Neuronal stem cell (in vitro differentiated cells): Measurements from ENCODE around the gene SFRP2.

ENCODE experiments used
- DNase-seq: peaks from one replicate; pipeline ENCODE4 v3.0.0-alpha.2; 2013; ENCODE audit warnings: low spot score
- H2AFZ ChIP-seq: one replicate; pipeline ENCODE4 v1.6.1; 2013; ENCODE audit warnings: mild to moderate bottlenecking, low read length, inconsistent platforms
- H2AK5ac ChIP-seq: 2 replicates; pipeline ENCODE4 v1.6.1; 2013; ENCODE audit warnings: low read depth, mild to moderate bottlenecking, inconsistent platforms, low read length, moderate library complexity, mixed read lengths
- H2BK120ac ChIP-seq: 2 replicates; pipeline ENCODE4 v1.6.1; 2013; ENCODE audit warnings: low read depth, mild to moderate bottlenecking, inconsistent platforms, low read length, moderate library complexity, mixed read lengths
- H2BK12ac ChIP-seq: one replicate; pipeline ENCODE4 v1.6.1; 2013; ENCODE audit warnings: low read length, inconsistent platforms
- H2BK15ac ChIP-seq: 2 replicates; pipeline ENCODE4 v1.6.1; 2013; ENCODE audit warnings: mild to moderate bottlenecking, low read length, inconsistent platforms, mixed read lengths
- H2BK5ac ChIP-seq: one replicate; pipeline ENCODE4 v1.6.1; 2013; ENCODE audit warnings: inconsistent platforms, mild to moderate bottlenecking, low read length, moderate library complexity
- H3K14ac ChIP-seq: one replicate; pipeline ENCODE4 v1.6.1; 2013; ENCODE audit warnings: low read length, inconsistent platforms
- H3K18ac ChIP-seq: 2 replicates; pipeline ENCODE4 v1.6.1; 2013; ENCODE audit warnings: low read length, inconsistent platforms
- H3K23ac ChIP-seq: 2 replicates; pipeline ENCODE4 v1.6.1; 2013; ENCODE audit warnings: low read depth, mild to moderate bottlenecking, mixed read lengths, low read length, inconsistent platforms; ENCODE audit not compliant: poor library complexity
- H3K27ac ChIP-seq: replicated peaks from 3 replicates; pipeline ENCODE4 v1.5.1; 2013; ENCODE audit warnings: low read length, inconsistent platforms
- H3K27me3 ChIP-seq, 3 experiments: 2 replicates each; pipeline ENCODE4 v1.6.1; 2013; ENCODE audit warnings: low read length in 3 of 3, mild to moderate bottlenecking in 2 of 3, inconsistent platforms in 1 of 3, low read depth in 1 of 3, mixed read lengths in 1 of 3, moderate library complexity in 1 of 3; ENCODE audit not compliant: control insufficient read depth in 3 of 3, insufficient read depth in 3 of 3
- H3K36me3 ChIP-seq, 2 donors: replicated peaks in 1 of 2; 2 replicates each; pipeline ENCODE4 v1.6.1; 2013; ENCODE audit warnings: low read length in 2 of 2; ENCODE audit not compliant: control insufficient read depth in 2 of 2, insufficient read depth in 2 of 2
- H3K4ac ChIP-seq: 2 replicates; pipeline ENCODE4 v1.6.1; 2013; ENCODE audit warnings: inconsistent platforms, mild to moderate bottlenecking, low read length, moderate library complexity
- H3K4me1 ChIP-seq, 2 donors: 1 replicate in 1 of 2; 2 replicates in 1 of 2; pipeline ENCODE4 v1.6.1; 2013; ENCODE audit warnings: low read length in 2 of 2, low read depth in 1 of 2; ENCODE audit not compliant: control insufficient read depth in 2 of 2, insufficient read depth in 1 of 2
- H3K4me2 ChIP-seq: one replicate; pipeline ENCODE4 v1.6.1; 2013; ENCODE audit warnings: mild to moderate bottlenecking, low read length, inconsistent platforms; ENCODE audit not compliant: insufficient read depth, poor library complexity, severe bottlenecking
- H3K4me3 ChIP-seq, 2 donors: 2 replicates each; pipeline ENCODE4 v1.5.1; 2013; ENCODE audit warnings: low read length in 2 of 2, mild to moderate bottlenecking in 2 of 2, inconsistent platforms in 1 of 2, moderate library complexity in 1 of 2
- H3K79me1 ChIP-seq: one replicate; pipeline ENCODE4 v1.6.1; 2013; ENCODE audit warnings: low read depth, mild to moderate bottlenecking, inconsistent platforms, low read length, moderate library complexity
- H3K9ac ChIP-seq: one replicate; pipeline ENCODE4 v1.6.1; 2013; ENCODE audit warnings: mild to moderate bottlenecking, low read depth, low read length, inconsistent platforms; ENCODE audit not compliant: poor library complexity
- H3K9me3 ChIP-seq, 2 donors: replicated peaks in 1 of 2; 2 replicates each; pipeline versions ENCODE3 to v1.6.1; 2013; ENCODE audit warnings: low read length in 2 of 2, mild to moderate bottlenecking in 2 of 2, inconsistent platforms in 1 of 2, low read depth in 1 of 2, mixed read lengths in 1 of 2, moderate library complexity in 1 of 2; ENCODE audit not compliant: control insufficient read depth in 2 of 2, insufficient read depth in 1 of 2
- H4K8ac ChIP-seq: one replicate; pipeline ENCODE4 v1.6.1; 2013; ENCODE audit warnings: low read depth, mild to moderate bottlenecking, inconsistent platforms, low read length, moderate library complexity
- H4K91ac ChIP-seq: one replicate; pipeline ENCODE4 v1.6.1; 2013; ENCODE audit warnings: low read length, low read depth, mild to moderate bottlenecking, inconsistent platforms; ENCODE audit not compliant: poor library complexity
- WGBS, 2 donors: extraction: QIAGEN DNeasy Blood & Tissue Kit; methylation state at CpG; one replicate each; pipeline ENCODE4 v1.1.7; 2013; ENCODE audit warnings: missing lambda C conversion rate in 2 of 2, mixed read lengths in 1 of 2; ENCODE audit not compliant: insufficient read length in 2 of 2, insufficient replicate concordance in 1 of 2; ENCODE audit errors: extremely low coverage in 2 of 2; 5-methylcytosine and 5-hydroxymethylcytosine counted together

Gene SFRP2

GRCh38 chr4:153832054-153832453 lies 43.2 kb upstream of the SFRP2 start:
- Histone ChIP-seq H3K4me3 (no peak overlapping the region), H3K9ac (no peak overlapping the region), H2BK5ac (no peak overlapping the region), H3K18ac (no peak overlapping the region), H3K27me3 (no peaks in the 10 kb centered on the region), H3K14ac (no peak overlapping the region), H3K27ac (no peak overlapping the region), H4K91ac (no peak overlapping the region), H2BK15ac (no peak overlapping the region), H3K4ac (no peak overlapping the region), H3K4me2 (no peak overlapping the region), H3K23ac (no peak overlapping the region), H2BK120ac (no peak overlapping the region), H4K8ac (no peak overlapping the region), H3K4me1 (peaks cover 16 to 25% of the 10 kb centered on the region in 2 donors), H3K36me3 (no peaks in the 10 kb centered on the region), H2AFZ (no peak overlapping the region), H2BK12ac (no peak overlapping the region), H3K9me3 (peaks cover 0 to 4% of the 10 kb centered on the region in 2 donors), H2AK5ac (no peak overlapping the region), H3K79me1 (peaks cover 2% of the 10 kb centered on the region)
- WGBS, 2 donors = no CpG with 5 or more reads among the region's 4 CpGs
- no peak for DNase-seq

DNA sequence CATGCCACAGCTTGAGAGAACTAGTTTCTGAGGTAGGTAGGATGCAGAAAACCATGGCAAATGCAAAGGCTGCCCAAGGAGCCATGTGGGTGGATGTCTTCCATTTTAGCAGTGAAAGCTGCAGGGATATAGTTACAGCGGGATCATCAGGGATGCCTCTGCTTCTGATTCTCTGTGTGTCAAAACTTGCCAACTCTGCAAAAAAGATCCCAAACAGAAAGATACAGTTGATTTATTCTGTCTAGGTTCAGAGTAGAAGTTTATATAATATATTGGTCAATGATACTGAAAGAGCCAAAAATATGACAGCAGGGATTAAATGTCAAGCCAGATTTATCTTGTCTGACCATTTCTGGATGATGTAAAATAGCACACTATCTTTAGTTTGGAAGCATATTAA lies 42.4 kb upstream of the SFRP2 start:
- Histone ChIP-seq H2BK5ac (no peak overlapping the region), H2BK12ac (no peak overlapping the region)

DNA sequence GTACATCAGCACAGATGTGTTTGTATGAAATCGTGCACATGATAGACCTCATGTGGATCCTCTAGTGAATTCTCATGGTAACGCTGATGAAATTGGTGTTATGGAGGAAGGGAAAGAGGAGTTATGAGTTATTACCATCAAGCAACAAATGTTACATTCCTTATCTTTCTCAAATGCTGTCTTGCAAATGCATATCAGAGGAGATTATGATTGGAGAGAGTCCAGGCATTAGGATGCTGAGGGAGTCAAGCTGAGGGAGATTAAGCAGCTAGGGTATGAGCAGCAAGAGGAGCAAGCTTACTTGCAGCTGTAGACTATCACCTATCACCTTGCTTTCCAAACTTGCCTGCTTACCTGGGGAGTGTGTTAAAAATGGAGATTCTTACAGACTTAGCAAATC lies 36.8 kb upstream of the SFRP2 start:
- Histone ChIP-seq H3K36me3 (no peaks in the 10 kb centered on the region), H3K27me3 (no peaks in the 10 kb centered on the region), H3K79me1 (no peaks in the 10 kb centered on the region), H4K8ac (no peak overlapping the region), H3K27ac (no peak overlapping the region), H3K4ac (no peak overlapping the region), H3K14ac (no peak overlapping the region), H3K18ac (no peak overlapping the region), H2BK5ac (no peak overlapping the region), H3K9me3 (peaks cover 3 to 4% of the 10 kb centered on the region in 2 donors), H2AK5ac (no peak overlapping the region), H3K4me3 (no peak overlapping the region), H2BK120ac (no peak overlapping the region), H2AFZ (no peak overlapping the region), H3K4me2 (no peak overlapping the region), H3K4me1 (no peaks in the 10 kb centered on the region), H4K91ac (no peak overlapping the region), H2BK12ac (no peak overlapping the region), H2BK15ac (no peak overlapping the region), H3K9ac (no peak overlapping the region), H3K23ac (no peak overlapping the region)
- DNase-seq = no peak
- no CpG with 5 or more reads among the region's 2 CpGs for WGBS, 2 donors

More for the DNA sequence above, 42.4 kb upstream of the SFRP2 start:
- Histone ChIP-seq H3K9ac (no peak overlapping the region), H2BK15ac (no peak overlapping the region), H3K4ac (no peak overlapping the region), H3K4me1 (peaks cover 16 to 19% of the 10 kb centered on the region in 2 donors), H3K36me3 (no peaks in the 10 kb centered on the region), H3K14ac (no peak overlapping the region), H2AK5ac (no peak overlapping the region), H3K4me2 (no peak overlapping the region), H4K8ac (no peak overlapping the region), H2BK120ac (no peak overlapping the region), H3K9me3 (peaks cover 0 to 4% of the 10 kb centered on the region in 2 donors), H2AFZ (no peak overlapping the region), H3K18ac (no peak overlapping the region), H3K4me3 (no peak overlapping the region), H4K91ac (no peak overlapping the region), H3K27me3 (no peaks in the 10 kb centered on the region), H3K23ac (no peak overlapping the region), H3K79me1 (no peaks in the 10 kb centered on the region), H3K27ac (peak overlapping the region; percentile 0)
- DNase-seq = no peak
- no CpG with 5 or more reads among the region's 1 CpG for WGBS, 2 donors

DNA sequence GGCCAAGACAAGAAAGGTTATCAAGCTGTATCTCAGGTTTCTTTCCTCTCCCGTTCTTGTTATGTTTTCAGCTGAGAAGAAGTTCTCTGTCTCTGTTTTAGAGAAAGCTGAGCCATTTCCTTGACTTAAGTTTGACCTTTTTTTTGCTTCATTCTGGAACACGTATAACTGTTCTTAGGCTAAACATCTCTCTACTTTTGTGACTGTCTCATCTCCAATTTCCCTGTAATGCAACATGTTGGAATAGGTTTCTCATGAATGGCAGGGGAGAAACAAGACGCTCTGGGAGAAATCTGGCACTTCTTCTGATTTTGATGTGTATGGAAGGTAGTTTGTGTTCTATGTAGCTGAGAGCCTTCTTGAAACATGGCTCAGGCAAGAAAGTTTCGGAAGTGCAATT lies 36.2 kb upstream of the SFRP2 start:
- Histone ChIP-seq H3K79me1 (no peaks in the 10 kb centered on the region), H3K23ac (no peak overlapping the region), H3K9me3 (peaks cover 3 to 4% of the 10 kb centered on the region in 2 donors), H2BK15ac (no peak overlapping the region), H4K91ac (no peak overlapping the region), H3K27me3 (no peaks in the 10 kb centered on the region), H3K4me3 (no peak overlapping the region), H3K4me1 (no peaks in the 10 kb centered on the region), H3K36me3 (no peaks in the 10 kb centered on the region), H3K4me2 (no peak overlapping the region), H3K18ac (no peak overlapping the region), H2BK12ac (no peak overlapping the region), H3K4ac (no peak overlapping the region), H3K14ac (no peak overlapping the region), H2AFZ (no peak overlapping the region), H4K8ac (no peak overlapping the region), H2BK120ac (no peak overlapping the region), H3K27ac (no peak overlapping the region), H2BK5ac (no peak overlapping the region), H3K9ac (no peak overlapping the region), H2AK5ac (no peak overlapping the region)
- no peak for DNase-seq
- no CpG with 5 or more reads among the region's 4 CpGs for WGBS, 2 donors
